Calu3 (cell line): ENCODE measurements around the gene SLC40A1. TPM values are rescaled to one million over a fixed set of nuclear protein-coding genes. Genes with fewer than 3 reads are reported as not detected.

Source experiments
- BruUV-seq: library from RNA; stranded (reverse); fragments of 400-500 nt; replicated peaks from 2 replicates; lab custom pipeline; 2021; lab: Mats Ljungman, UMichigan
- CTCF ChIA-PET: fragments of 300-600 bp; sonication (Branson Sonifier 250); formaldehyde crosslinking; loops from one replicate; lab custom pipeline; 2022; ENCODE audit warnings: antibody characterized with exemption; lab: Charles Lee
- DNase-seq: peaks from one replicate; pipeline ENCODE4 v3.0.0; 2022
- H3K27ac Mint-ChIP-seq: one replicate; pipeline ENCODE4 v1.8.0; 2022; ENCODE audit warnings: mixed read lengths; ENCODE audit not compliant: unreplicated experiment
- H3K27me3 Mint-ChIP-seq: one replicate; pipeline ENCODE4 v1.8.0; 2022; ENCODE audit warnings: mixed read lengths; ENCODE audit not compliant: unreplicated experiment
- H3K36me3 Mint-ChIP-seq: one replicate; pipeline ENCODE4 v1.8.0; 2022; ENCODE audit warnings: mild to moderate bottlenecking, moderate library complexity, mixed read lengths; ENCODE audit not compliant: insufficient read depth, unreplicated experiment
- H3K4me1 Mint-ChIP-seq: one replicate; pipeline ENCODE4 v1.8.0; 2022; ENCODE audit warnings: mild to moderate bottlenecking, low read depth, mixed read lengths; ENCODE audit not compliant: unreplicated experiment
- H3K4me3 Mint-ChIP-seq: one replicate; pipeline ENCODE4 v1.8.0; 2022; ENCODE audit warnings: mild to moderate bottlenecking, low read depth, moderate library complexity, mixed read lengths; ENCODE audit not compliant: unreplicated experiment
- H3K9me3 Mint-ChIP-seq: one replicate; pipeline ENCODE4 v1.8.0; 2022; ENCODE audit warnings: low read depth, mixed read lengths; ENCODE audit not compliant: unreplicated experiment
- intact Hi-C: fragments of 100-400 bp; cut with micrococcal nuclease; formaldehyde crosslinking; loops from one replicate; pipeline ENCODE4 v1.10.0; 2022; ENCODE audit not compliant: unreplicated experiment
- total RNA-seq: library from RNA; stranded (reverse); gene quantifications from 2 replicates; pipeline ENCODE4 v1.2.3, GENCODE V29; 2022
- TF ChIP-seq, protein P1 (sequence below): fragments of 200-600 bp; IDR thresholded peaks from one replicate; pipeline ENCODE4 v1.8.0; 2022; ENCODE audit warnings: antibody characterized with exemption; ENCODE audit not compliant: unreplicated experiment

Gene SLC40A1
- total RNA-seq, 1 experiment from 2014 or later: 37.6 TPM

DNA sequence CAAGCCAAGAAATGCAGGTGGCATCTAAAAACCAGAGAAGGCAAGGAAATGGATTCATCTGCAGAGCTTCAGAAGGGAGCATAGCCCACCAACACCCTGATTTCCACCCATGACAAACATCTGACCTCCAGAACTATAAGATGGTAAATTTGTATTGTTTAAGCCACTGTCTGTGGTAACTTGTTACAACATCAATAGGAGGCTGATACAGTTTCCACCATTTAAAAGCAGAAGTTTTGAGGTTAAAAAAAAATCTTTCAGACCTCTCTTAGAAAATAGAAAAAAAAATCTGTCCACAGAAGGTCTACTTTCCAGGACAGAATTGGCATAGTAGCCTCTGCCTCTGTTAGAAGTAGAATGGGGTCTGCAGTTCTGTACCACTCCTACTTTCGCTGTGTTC is 37.2 kb downstream of the SLC40A1 start:
- TF ChIP-seq, protein P1, sequence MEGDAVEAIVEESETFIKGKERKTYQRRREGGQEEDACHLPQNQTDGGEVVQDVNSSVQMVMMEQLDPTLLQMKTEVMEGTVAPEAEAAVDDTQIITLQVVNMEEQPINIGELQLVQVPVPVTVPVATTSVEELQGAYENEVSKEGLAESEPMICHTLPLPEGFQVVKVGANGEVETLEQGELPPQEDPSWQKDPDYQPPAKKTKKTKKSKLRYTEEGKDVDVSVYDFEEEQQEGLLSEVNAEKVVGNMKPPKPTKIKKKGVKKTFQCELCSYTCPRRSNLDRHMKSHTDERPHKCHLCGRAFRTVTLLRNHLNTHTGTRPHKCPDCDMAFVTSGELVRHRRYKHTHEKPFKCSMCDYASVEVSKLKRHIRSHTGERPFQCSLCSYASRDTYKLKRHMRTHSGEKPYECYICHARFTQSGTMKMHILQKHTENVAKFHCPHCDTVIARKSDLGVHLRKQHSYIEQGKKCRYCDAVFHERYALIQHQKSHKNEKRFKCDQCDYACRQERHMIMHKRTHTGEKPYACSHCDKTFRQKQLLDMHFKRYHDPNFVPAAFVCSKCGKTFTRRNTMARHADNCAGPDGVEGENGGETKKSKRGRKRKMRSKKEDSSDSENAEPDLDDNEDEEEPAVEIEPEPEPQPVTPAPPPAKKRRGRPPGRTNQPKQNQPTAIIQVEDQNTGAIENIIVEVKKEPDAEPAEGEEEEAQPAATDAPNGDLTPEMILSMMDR: no peak
- no peaks in the 10 kb centered on the region for H3K27me3 Mint-ChIP-seq
- BruUV-seq: no TSS peak
- H3K4me1 Mint-ChIP-seq: peaks cover 20% of the 10 kb centered on the region
- intact Hi-C loops: no loop called here
- no peak for DNase-seq
- no peaks in the 10 kb centered on the region for H3K9me3 Mint-ChIP-seq
- no peaks in the 10 kb centered on the region for H3K36me3 Mint-ChIP-seq
- H3K27ac Mint-ChIP-seq: no peak overlapping the region
- H3K4me3 Mint-ChIP-seq: no peak overlapping the region
- CTCF ChIA-PET: no interaction called here

DNA sequence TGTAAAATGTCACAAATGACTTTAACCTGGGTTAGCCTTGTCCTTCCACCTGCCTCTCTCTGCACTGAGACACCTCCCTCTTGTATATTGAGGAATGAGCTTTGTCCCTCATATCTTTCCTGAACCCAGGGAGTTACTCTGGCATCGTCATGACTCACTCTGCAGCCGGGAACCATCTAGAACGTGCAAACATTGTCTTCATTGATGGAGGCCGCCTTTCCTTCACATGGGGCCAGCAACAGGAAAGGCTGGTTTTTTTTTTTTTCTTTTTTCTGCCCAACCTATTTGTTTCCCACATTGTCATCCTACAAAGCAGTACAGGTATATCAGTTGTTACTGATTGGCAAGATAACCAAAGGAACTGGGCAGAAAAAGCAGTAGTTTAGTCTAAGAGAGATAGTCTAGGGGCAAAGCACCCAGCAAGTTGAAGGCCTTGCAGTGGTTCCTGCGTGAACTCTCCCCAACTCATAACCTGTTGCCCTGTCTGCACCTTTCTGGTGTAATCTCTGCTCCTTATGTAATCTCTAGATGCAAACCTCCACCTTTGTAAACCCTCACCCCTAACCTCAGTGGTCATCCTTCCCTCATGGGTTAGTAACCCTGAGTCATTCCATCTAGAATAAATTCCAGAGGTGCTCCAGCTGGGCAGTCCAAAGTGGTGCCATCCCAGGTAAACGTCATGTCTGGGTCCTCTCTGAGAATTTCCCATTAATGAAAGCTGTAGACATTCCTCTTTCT is 38.3 kb downstream of the SLC40A1 start:
- no peak for DNase-seq
- Mint-ChIP-seq H3K27me3 (no peaks in the 10 kb centered on the region), H3K36me3 (no peaks in the 10 kb centered on the region), H3K4me3 (no peak overlapping the region), H3K9me3 (no peaks in the 10 kb centered on the region), H3K27ac (peak overlapping the region; percentile 35), H3K4me1 (peaks cover 20% of the 10 kb centered on the region)
- intact Hi-C loops: no loop called here
- CTCF ChIA-PET: interaction anchor here (0.6 kb wide), 1 partner anchor 38 kb away, joined by 3 read pairs; the partner anchor contains the start of gene SLC40A1
- TF ChIP-seq, protein P1: no peak
- no TSS peak for BruUV-seq

DNA sequence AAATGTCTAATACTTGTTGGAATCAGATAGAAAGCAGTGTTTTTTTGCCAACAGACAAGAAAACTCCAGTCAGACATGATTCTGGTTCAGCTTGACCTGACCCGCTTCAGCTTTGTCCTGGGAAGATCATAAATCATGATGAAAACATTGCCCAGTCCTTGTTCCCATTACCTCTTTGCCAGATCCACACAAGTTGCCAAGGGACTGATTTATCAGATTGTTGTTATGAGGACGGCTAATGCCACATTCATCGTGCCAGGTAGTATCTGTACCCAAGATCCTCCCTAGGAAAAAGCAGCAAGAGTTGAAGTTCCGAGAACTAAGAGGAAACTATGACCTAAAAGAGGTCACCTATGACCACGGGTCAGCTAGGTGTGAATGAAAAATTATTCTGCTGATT is 39.0 kb downstream of the SLC40A1 start:
- BruUV-seq: no TSS peak
- Mint-ChIP-seq H3K27me3 (no peaks in the 10 kb centered on the region), H3K27ac (no peak overlapping the region), H3K9me3 (no peaks in the 10 kb centered on the region), H3K4me1 (peaks cover 20% of the 10 kb centered on the region), H3K4me3 (no peak overlapping the region), H3K36me3 (no peaks in the 10 kb centered on the region)
- TF ChIP-seq, protein P1: no peak
- CTCF ChIA-PET: interaction anchor here (0.6 kb wide), 1 partner anchor 39 kb away, joined by 3 read pairs; the partner anchor contains the start of gene SLC40A1
- intact Hi-C loops: no loop called here
- DNase-seq: no peak

DNA sequence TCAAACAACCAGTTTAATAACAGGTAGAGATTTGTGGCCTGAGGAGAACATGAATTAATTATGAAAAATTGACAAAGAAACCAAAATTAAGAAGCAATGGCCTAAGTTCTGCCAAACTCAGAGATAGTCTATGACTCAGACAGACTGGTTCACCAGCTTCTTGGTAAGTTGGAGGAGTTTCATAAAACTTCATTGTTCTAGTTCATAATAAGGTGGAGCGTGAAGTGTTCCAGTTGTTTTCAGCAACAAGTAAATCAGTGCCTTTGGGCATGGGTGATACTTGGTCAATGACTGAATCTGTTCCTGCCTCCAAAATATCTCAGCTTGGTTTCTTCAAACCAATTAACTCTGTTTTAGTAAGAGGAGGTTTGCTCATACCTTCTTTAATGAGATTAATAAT is 40.0 kb downstream of the SLC40A1 start:
- DNase-seq: no peak
- intact Hi-C loops: no loop called here

More for the DNA sequence above, 40.0 kb downstream of the SLC40A1 start:
- no peaks in the 10 kb centered on the region for H3K27me3 Mint-ChIP-seq
- H3K4me3 Mint-ChIP-seq: no peak overlapping the region
- H3K36me3 Mint-ChIP-seq: no peaks in the 10 kb centered on the region
- TF ChIP-seq, protein P1: no peak
- H3K9me3 Mint-ChIP-seq: peaks cover 2% of the 10 kb centered on the region
- CTCF ChIA-PET: no interaction called here
- BruUV-seq: no TSS peak
- H3K27ac Mint-ChIP-seq: no peak overlapping the region
- peaks cover 20% of the 10 kb centered on the region for H3K4me1 Mint-ChIP-seq
